ENCODE results near the gene TARBP1. TPM values are rescaled to one million over a fixed set of nuclear protein-coding genes. Genes with fewer than 3 reads are reported as not detected.
"Not testable (repeated sequence)": the region's sequence is repeated elsewhere in the genome, so short reads cannot be mapped to it uniquely, and the experiment has no call there.

The TARBP1 gene
- total RNA-seq, 4 donors from 2014 or later, result 13.8 to 23.0 (median 16.3) TPM

GRCh38 chr1:234401658-234402057 is 77.3 kb downstream of the TARBP1 start:
- 97 to 99% methylated on average over 3 of the region's 3 CpGs for WGBS, 2 donors
- TF ChIP-seq, protein P1, sequence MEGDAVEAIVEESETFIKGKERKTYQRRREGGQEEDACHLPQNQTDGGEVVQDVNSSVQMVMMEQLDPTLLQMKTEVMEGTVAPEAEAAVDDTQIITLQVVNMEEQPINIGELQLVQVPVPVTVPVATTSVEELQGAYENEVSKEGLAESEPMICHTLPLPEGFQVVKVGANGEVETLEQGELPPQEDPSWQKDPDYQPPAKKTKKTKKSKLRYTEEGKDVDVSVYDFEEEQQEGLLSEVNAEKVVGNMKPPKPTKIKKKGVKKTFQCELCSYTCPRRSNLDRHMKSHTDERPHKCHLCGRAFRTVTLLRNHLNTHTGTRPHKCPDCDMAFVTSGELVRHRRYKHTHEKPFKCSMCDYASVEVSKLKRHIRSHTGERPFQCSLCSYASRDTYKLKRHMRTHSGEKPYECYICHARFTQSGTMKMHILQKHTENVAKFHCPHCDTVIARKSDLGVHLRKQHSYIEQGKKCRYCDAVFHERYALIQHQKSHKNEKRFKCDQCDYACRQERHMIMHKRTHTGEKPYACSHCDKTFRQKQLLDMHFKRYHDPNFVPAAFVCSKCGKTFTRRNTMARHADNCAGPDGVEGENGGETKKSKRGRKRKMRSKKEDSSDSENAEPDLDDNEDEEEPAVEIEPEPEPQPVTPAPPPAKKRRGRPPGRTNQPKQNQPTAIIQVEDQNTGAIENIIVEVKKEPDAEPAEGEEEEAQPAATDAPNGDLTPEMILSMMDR (IDR thresholded peaks at IDR 0.05), result no peak
- TF ChIP-seq POLR2A (IDR thresholded peaks at IDR 0.05), result no peak
- no peak overlapping the region for H3K4me3 ChIP-seq (ENCODE audit: low read depth, poor library complexity, severe bottlenecking)
- no peak for DNase-seq (ENCODE audit: low spot score in 2 of 2)
- intact Hi-C loops (cut with DNase I; ENCODE audit: low total_unique reads), result no loop called here

DNA sequence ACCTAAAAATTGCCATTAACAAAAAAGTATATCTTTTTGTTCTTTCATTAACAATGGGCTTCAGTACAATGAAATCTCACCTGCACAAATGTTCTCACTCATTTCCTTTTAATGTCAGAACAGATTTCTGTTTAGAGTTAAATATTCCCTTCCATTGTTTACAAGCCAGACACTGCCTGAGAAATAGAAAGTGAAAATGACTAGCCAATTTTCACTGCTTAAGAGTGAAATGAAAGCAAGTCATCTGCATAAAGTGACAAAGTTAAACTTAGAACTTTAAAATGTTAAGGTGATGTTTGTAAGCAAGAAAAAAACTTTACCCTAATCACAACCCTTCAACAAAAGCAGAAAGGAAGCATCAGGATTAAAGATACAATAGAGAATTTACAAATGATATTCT is 78.2 kb downstream of the TARBP1 start:
- DNase-seq (ENCODE audit: low spot score in 2 of 2), result no peak
- TF ChIP-seq POLR2A (IDR thresholded peaks at IDR 0.05), result no peak
- TF ChIP-seq, protein P1 (IDR thresholded peaks at IDR 0.05), result no peak
- intact Hi-C loops (cut with DNase I; ENCODE audit: low total_unique reads), result no loop called here
- no peak overlapping the region for H3K4me3 ChIP-seq (ENCODE audit: low read depth, poor library complexity, severe bottlenecking)

GRCh38 chr1:234399515-234399914 is 79.5 kb downstream of the TARBP1 start:
- DNase-seq (ENCODE audit: low spot score in 2 of 2); intact Hi-C loops (cut with DNase I; ENCODE audit: low total_unique reads); H3K4me3 ChIP-seq (ENCODE audit: low read depth, poor library complexity, severe bottlenecking): not testable (repeated sequence)
- WGBS, 2 donors, result 91 to 93% methylated on average over 6 of the region's 6 CpGs

DNA sequence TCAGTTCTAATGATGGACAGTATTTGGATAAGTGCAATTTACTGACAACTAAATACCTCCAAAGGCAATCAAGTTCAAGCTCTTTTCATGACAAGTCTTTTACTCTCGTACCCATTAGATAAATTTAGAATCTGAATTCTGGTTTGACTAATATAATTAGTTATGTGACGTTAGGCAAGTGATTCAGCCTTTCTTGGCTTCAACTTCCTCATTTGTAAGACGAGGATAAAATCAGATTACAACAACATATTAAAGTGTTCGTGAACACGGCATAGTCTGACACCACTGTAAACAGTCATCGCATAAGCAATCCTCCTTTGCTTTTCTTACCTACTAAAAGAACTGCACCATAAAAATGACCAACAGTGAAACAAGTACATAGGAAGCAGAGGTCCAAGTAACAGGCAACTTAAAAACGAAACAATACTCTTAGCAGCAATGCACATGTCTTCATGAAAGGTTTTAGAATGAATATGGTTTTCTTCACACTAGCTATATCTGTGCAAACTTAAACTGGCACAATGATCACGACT is 80.1 kb downstream of the TARBP1 start:
- no peak overlapping the region for H3K4me3 ChIP-seq (ENCODE audit: low read depth, poor library complexity, severe bottlenecking)
- intact Hi-C loops (cut with DNase I; ENCODE audit: low total_unique reads), result no loop called here
- TF ChIP-seq, protein P1 (IDR thresholded peaks at IDR 0.05), result no peak
- TF ChIP-seq POLR2A (IDR thresholded peaks at IDR 0.05), result no peak
- 48 to 51% methylated on average over 8 of the region's 8 CpGs for WGBS, 2 donors
- no peak for DNase-seq (ENCODE audit: low spot score in 2 of 2)

DNA sequence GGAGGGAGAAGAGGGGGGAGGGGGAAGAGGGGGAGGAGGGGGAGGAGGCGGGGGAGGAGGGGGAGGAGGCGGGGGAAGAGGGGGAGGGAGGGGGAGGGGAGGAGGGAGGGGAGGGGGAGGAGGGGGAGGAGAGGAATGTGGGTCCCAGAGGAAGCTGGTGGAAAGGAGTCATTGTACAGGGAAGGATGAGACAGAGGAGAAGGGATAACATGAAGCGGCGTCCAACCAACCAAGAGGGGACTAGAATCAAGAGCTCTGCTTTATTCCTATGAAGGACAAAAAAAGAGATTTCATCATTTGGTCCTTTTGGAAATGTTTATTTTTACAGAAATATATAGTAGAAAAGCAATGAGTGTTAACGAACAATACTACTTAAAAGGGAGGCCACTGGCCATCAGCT is 81.2 kb downstream of the TARBP1 start:
- 66 to 80% methylated on average over 3 of the region's 5 CpGs for WGBS, 2 donors
- intact Hi-C loops (cut with DNase I; ENCODE audit: low total_unique reads), result no loop called here

DNA sequence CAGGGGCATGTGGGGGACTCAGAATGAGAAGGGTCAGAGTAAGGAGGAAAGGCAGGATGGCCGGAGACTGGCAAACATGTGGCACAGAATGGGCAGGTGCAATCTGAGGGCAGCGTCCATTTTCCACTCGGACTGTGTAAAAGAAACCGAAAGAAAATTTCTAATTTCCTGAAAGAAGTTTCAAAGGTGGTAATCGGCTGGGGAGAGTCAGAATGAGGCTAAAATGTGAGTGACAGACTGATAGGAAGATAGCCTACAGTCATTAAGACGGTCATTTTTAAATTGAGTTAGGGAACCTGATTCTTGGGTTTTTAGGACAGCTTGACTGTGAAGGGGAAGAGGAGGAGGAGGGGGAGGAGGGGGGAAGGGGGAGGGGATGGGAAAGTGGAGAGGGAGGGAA is 82.1 kb downstream of the TARBP1 start:
- WGBS, 2 donors, result 92 to 94% methylated on average over 6 of the region's 6 CpGs
- TF ChIP-seq, protein P1 (IDR thresholded peaks at IDR 0.05), result no peak
- TF ChIP-seq POLR2A (IDR thresholded peaks at IDR 0.05), result no peak
- H3K4me3 ChIP-seq (ENCODE audit: low read depth, poor library complexity, severe bottlenecking), result no peak overlapping the region
- no peak for DNase-seq (ENCODE audit: low spot score in 2 of 2)
- intact Hi-C loops (cut with DNase I; ENCODE audit: low total_unique reads), result no loop called here

More for the DNA sequence above, 81.2 kb downstream of the TARBP1 start:
- TF ChIP-seq, protein P1 (IDR thresholded peaks at IDR 0.05), result no peak
- TF ChIP-seq POLR2A (IDR thresholded peaks at IDR 0.05), result no peak
- no peak for DNase-seq (ENCODE audit: low spot score in 2 of 2)
- H3K4me3 ChIP-seq (ENCODE audit: low read depth, poor library complexity, severe bottlenecking), result no peak overlapping the region
